A549 treated with AZD9567 at 1 μM for 4 hours (cell line): ENCODE results near the gene GALR3. TPM values are rescaled to one million over a fixed set of nuclear protein-coding genes. Genes with fewer than 3 reads are reported as not detected.

Experiments
- total RNA-seq: library from RNA; stranded (reverse); fragments of 200-300 nt; extraction: Qiagen RNA extraction; gene quantifications from 5 replicates; pipeline ENCODE4 v1.2.3, GENCODE V29; 2022; ENCODE audit not compliant: insufficient read depth

Gene GALR3
- not detected in 5 replicates for total RNA-seq

GRCh38 chr22:37823134-37823985 lies at the start of gene GALR3:
TSS of gene GALR3 (plus strand) at chr22:37823382. CDS start at chr22:37823407, 25 bp downstream.

GRCh38 chr22:37807410-37808293 lies 15.5 kb upstream of the GALR3 start, which contains the start of gene GCAT:
TSS of gene GCAT (plus strand) at chr22:37807934. CDS start at chr22:37807968, 34 bp downstream.

GRCh38 chr22:37849089-37849751 lies 26.0 kb downstream of the GALR3 start, which contains the start of gene EIF3L:
TSS of gene EIF3L (plus strand) at chr22:37849419. CDS start at chr22:37849450, 31 bp downstream.

Other genes with a start within 250 kb of the GALR3 start
- gene LGALS2, start 243.3 kb upstream of the GALR3 start, total RNA-seq, result 0.16 to 7.6 TPM (median 0.24 TPM) in 3 of 5 replicates, not detected in the others
- gene GGA1, start 214.5 kb upstream of the GALR3 start, total RNA-seq, result 12.4 to 23.6 TPM (median 22.5 TPM) in 5 replicates
- gene SH3BP1, start 183.7 kb upstream of the GALR3 start, total RNA-seq, result 0.99 to 2.4 TPM (median 1.7 TPM) in 4 of 5 replicates, not detected in the other
- 18.0 to 23.4 TPM (median 19.4 TPM) in 5 replicates for gene PDXP, start 164.7 kb upstream of the GALR3 start, total RNA-seq
- gene LGALS1, start 147.7 kb upstream of the GALR3 start, total RNA-seq, result 1,142 to 1,386 TPM (median 1,326 TPM) in 5 replicates
- gene NOL12, start 137.0 kb upstream of the GALR3 start, total RNA-seq, result 23.6 to 28.0 TPM (median 25.5 TPM) in 5 replicates
- 23.6 to 36.5 TPM (median 31.7 TPM) in 5 replicates for gene TRIOBP, start 126.3 kb upstream of the GALR3 start, total RNA-seq
- gene GCAT, start 15.4 kb upstream of the GALR3 start, total RNA-seq, result 1.9 to 4.7 TPM (median 3.4 TPM) in 5 replicates
- gene ANKRD54, start 21.0 kb downstream of the GALR3 start, total RNA-seq, result 21.1 to 24.9 TPM (median 23.3 TPM) in 5 replicates
- 259 to 328 TPM (median 285 TPM) in 5 replicates for gene EIF3L, start 26.0 kb downstream of the GALR3 start, total RNA-seq
- 15.2 to 18.2 TPM (median 17.6 TPM) in 5 replicates for gene MICALL1, start 82.9 kb downstream of the GALR3 start, total RNA-seq
- 0.22 to 0.37 TPM (median 0.28 TPM) in 4 of 5 replicates, not detected in the other for gene C22orf23, start 130.2 kb downstream of the GALR3 start, total RNA-seq
- 88.8 to 143 TPM (median 140 TPM) in 5 replicates for gene POLR2F, start 130.3 kb downstream of the GALR3 start, total RNA-seq
- not detected in 5 replicates for gene SOX10, start 161.2 kb downstream of the GALR3 start, total RNA-seq
- 10.1 to 14.1 TPM (median 11.3 TPM) in 5 replicates for gene PICK1, start 234.0 kb downstream of the GALR3 start, total RNA-seq